ENCODE measurements around the gene TPRN.

Gene TPRN

GRCh38 chr9:137223078-137223970, 22.8 kb upstream of the TPRN start:
- DNase-seq, result peak; percentile 99

GRCh38 chr9:137222190-137223077, 21.9 kb upstream of the TPRN start, which contains the start of gene RNF208:
RNF208 (minus strand) TSS chr9:137222240; CDS start chr9:137221212, 1,028 bp downstream.
- peak; percentile 34 for DNase-seq

GRCh38 chr9:137221506-137222111, 21.1 kb upstream of the TPRN start:
- no peak for DNase-seq

GRCh38 chr9:137221095-137221505, 20.6 kb upstream of the TPRN start:
- DNase-seq, result no peak

GRCh38 chr9:137220317-137221094, 20.0 kb upstream of the TPRN start:
- no peak for DNase-seq

GRCh38 chr9:137219757-137220316, 19.3 kb upstream of the TPRN start:
- no peak for DNase-seq

GRCh38 chr9:137218754-137219271, 18.3 kb upstream of the TPRN start:
- DNase-seq, result peak; percentile 44

GRCh38 chr9:137218212-137218753, 17.7 kb upstream of the TPRN start:
- DNase-seq, result no peak

- DNase-seq, result no peak
Observed at GRCh38 chr9:137217276-137218211, 17.0 kb upstream of the TPRN start.

- no peak for DNase-seq
Observed at GRCh38 chr9:137216188-137216965, 15.8 kb upstream of the TPRN start.

GRCh38 chr9:137215196-137215986, 14.8 kb upstream of the TPRN start:
- DNase-seq, result no peak

GRCh38 chr9:137214620-137215019, 14.1 kb upstream of the TPRN start:
- no peak for DNase-seq

- DNase-seq, result no peak
Observed at GRCh38 chr9:137213160-137214060, 12.9 kb upstream of the TPRN start.

GRCh38 chr9:137212520-137212919, 12.0 kb upstream of the TPRN start:
- no peak for DNase-seq

GRCh38 chr9:137211532-137211931, 11.0 kb upstream of the TPRN start:
- DNase-seq, result no peak

- DNase-seq, result no peak
Observed at GRCh38 chr9:137206602-137207001, 6.1 kb upstream of the TPRN start.
